K562 treated with DMSO at 1 percent for 48 hours (cell line): Measurements from ENCODE around the gene ZNF541. TPM values are rescaled to one million over a fixed set of nuclear protein-coding genes. Genes with fewer than 3 reads are reported as not detected.

Source experiments
- total RNA-seq: library from RNA; unstranded; fragments of 300-600 nt; gene quantifications from 2 replicates; pipeline ENCODE4 v1.2.3, GENCODE V29; 2022; ENCODE audit warnings: low replicate concordance; ENCODE audit errors: extremely low read depth

ZNF541 gene
- total RNA-seq, result not detected in 2 replicates

GRCh38 chr19:47573071-47574026, at the start of gene ZNF541:
TSS of gene ZNF541 (minus strand) at chr19:47573148. CDS start at chr19:47555856, 17,292 bp downstream.

GRCh38 chr19:47608969-47609905, 36.3 kb upstream of the ZNF541 start, which contains the start of gene BICRA:
TSS of gene BICRA (plus strand) at chr19:47609134. CDS start at chr19:47673575, 64,441 bp downstream.

Other genes with a start within 250 kb of the ZNF541 start
- gene C5AR2, start 241.0 kb downstream of the ZNF541 start, total RNA-seq, result not detected in 2 replicates
- gene DHX34, start 223.8 kb downstream of the ZNF541 start, total RNA-seq, result not detected in 2 replicates
- not detected in 2 replicates for gene MEIS3, start 153.6 kb downstream of the ZNF541 start, total RNA-seq
- gene SLC8A2, start 101.3 kb downstream of the ZNF541 start, total RNA-seq, result not detected in 2 replicates
- gene KPTN, start 88.9 kb downstream of the ZNF541 start, total RNA-seq, result not detected in 2 replicates
- gene NAPA, start 58.1 kb downstream of the ZNF541 start, total RNA-seq, result not detected in 2 replicates
- not detected in 2 replicates for gene BICRA, start 36.0 kb upstream of the ZNF541 start, total RNA-seq
- 102 TPM in 1 of 2 replicates, not detected in the other for gene EHD2, start 140.3 kb upstream of the ZNF541 start, total RNA-seq
- 967 and 1,406 TPM in 2 replicates for gene NOP53, start 172.4 kb upstream of the ZNF541 start, total RNA-seq
- gene SELENOW, start 205.6 kb upstream of the ZNF541 start, total RNA-seq, result not detected in 2 replicates
- gene TPRX1, start 231.4 kb upstream of the ZNF541 start, total RNA-seq, result not detected in 2 replicates
- gene CRX, start 248.8 kb upstream of the ZNF541 start, total RNA-seq, result not detected in 2 replicates